CD4-positive, alpha-beta memory T cell (primary cell): ENCODE measurements around the gene ZMIZ2. TPM values are rescaled to one million over a fixed set of nuclear protein-coding genes. Genes with fewer than 3 reads are reported as not detected.

Experiments used
- CTCF ChIA-PET: fragments of 350-600 bp; sonication (Branson Sonifier 250); formaldehyde crosslinking; loops from one replicate; lab custom pipeline; 2021; ENCODE audit warnings: inconsistent platforms; ENCODE audit not compliant: partially characterized antibody; lab: Charles Lee
- POLR2A ChIA-PET: fragments of 350-600 bp; sonication (Branson Sonifier 250); formaldehyde crosslinking; loops from one replicate; lab custom pipeline; 2021; ENCODE audit not compliant: partially characterized antibody; lab: Charles Lee
- DNase-seq, 5 donors: peaks; one replicate each; pipeline versions ENCODE4 v3.0.0 to v3.0.0-alpha.2; 2020 to 2022; ENCODE audit warnings: mixed read lengths in 1 of 5
- H3K27ac ChIP-seq: one replicate; pipeline ENCODE4 v1.7.0; 2013; ENCODE audit warnings: low read depth, low read length
- H3K27me3 ChIP-seq: 2 replicates; pipeline ENCODE4 v1.7.0; 2013; ENCODE audit warnings: mild to moderate bottlenecking, low read length, moderate library complexity; ENCODE audit not compliant: insufficient read depth
- H3K36me3 ChIP-seq: 2 replicates; pipeline ENCODE4 v1.7.0; 2013; ENCODE audit warnings: mild to moderate bottlenecking, low read length, moderate library complexity; ENCODE audit not compliant: insufficient read depth
- H3K4me1 ChIP-seq: 2 replicates; pipeline ENCODE4 v1.7.0; 2013; ENCODE audit warnings: mild to moderate bottlenecking, low read length, moderate library complexity; ENCODE audit not compliant: insufficient read depth
- H3K4me3 ChIP-seq, 2 donors: one replicate each; pipeline ENCODE4 v1.7.0; 2013; ENCODE audit warnings: low read length in 2 of 2, mild to moderate bottlenecking in 1 of 2
- H3K9me3 ChIP-seq, 2 donors: one replicate each; pipeline ENCODE4 v1.7.0; 2013; ENCODE audit warnings: low read length in 2 of 2, control low read depth in 1 of 2; ENCODE audit not compliant: control insufficient read depth in 1 of 2
- H3K27ac Mint-ChIP-seq, 7 donors: one replicate each; pipeline ENCODE4 v1.8.0; 2020 to 2021; ENCODE audit warnings: mixed read lengths in 7 of 7, mild to moderate bottlenecking in 6 of 7, inconsistent platforms in 3 of 7, moderate library complexity in 3 of 7
- H3K27me3 Mint-ChIP-seq, 2 donors: one replicate each; pipeline ENCODE4 v1.8.0; 2020 to 2021; ENCODE audit warnings: mixed read lengths in 2 of 2
- H3K36me3 Mint-ChIP-seq, 2 donors: one replicate each; pipeline ENCODE4 v1.8.0; 2020 to 2021; ENCODE audit warnings: mixed read lengths in 2 of 2, inconsistent platforms in 1 of 2, mild to moderate bottlenecking in 1 of 2
- H3K4me1 Mint-ChIP-seq, 4 donors: one replicate each; pipeline ENCODE4 v1.8.0; 2020 to 2021; ENCODE audit warnings: mixed read lengths in 4 of 4, mild to moderate bottlenecking in 1 of 4
- H3K4me3 Mint-ChIP-seq, 8 donors: one replicate each; pipeline ENCODE4 v1.8.0; 2020 to 2021; ENCODE audit warnings: mixed read lengths in 8 of 8, mild to moderate bottlenecking in 7 of 8, moderate library complexity in 6 of 8, inconsistent platforms in 3 of 8
- H3K9me3 Mint-ChIP-seq, 8 donors: one replicate each; pipeline ENCODE4 v1.8.0; 2020 to 2021; ENCODE audit warnings: mixed read lengths in 8 of 8, mild to moderate bottlenecking in 5 of 8, inconsistent platforms in 3 of 8, moderate library complexity in 1 of 8
- intact Hi-C: fragments of 100-400 bp; cut with micrococcal nuclease; formaldehyde crosslinking; loops from one replicate; pipeline ENCODE4 v1.15.1; 2023
- polyA plus RNA-seq, 2 donors: library from polyadenylated mRNA; unstranded; fragments of 300-500 nt; fragmentation: Illumina TruSeq; gene quantifications; one replicate each; pipeline ENCODE4 v1.2.3, GENCODE V29; 2021
- total RNA-seq, 2 experiments: library from RNA; stranded (reverse); gene quantifications; one replicate each; pipeline ENCODE4 v1.2.3, GENCODE V29; 2021

Gene ZMIZ2
- total and polyA plus RNA-seq, 4 experiments from 2014 or later, result 1.1 to 170 (median 90.3) TPM

GRCh38 chr7:44762726-44763522 is 14.3 kb downstream of the ZMIZ2 start:
- Histone ChIP-seq H3K27ac (no peak overlapping the region), H3K4me3 (no peak overlapping the region), H3K4me1 (peaks cover 4% of the 10 kb centered on the region), H3K27me3 (no peaks in the 10 kb centered on the region), H3K9me3 (no peaks in the 10 kb centered on the region), H3K36me3 (peaks cover 85% of the 10 kb centered on the region)
- POLR2A ChIA-PET, result interaction anchor here (1.4 kb wide), 1 partner anchor 14 kb away, joined by 5 read pairs; the partner anchor contains the start of gene ZMIZ2
- Mint-ChIP-seq H3K4me3 (no peak overlapping the region), H3K9me3 (no peaks in the 10 kb centered on the region), H3K36me3 (peaks cover 30 to 72% of the 10 kb centered on the region in 2 donors), H3K27me3 (no peaks in the 10 kb centered on the region), H3K4me1 (peaks cover 0 to 5% (median 5%) of the 10 kb centered on the region in 4 donors), H3K27ac (peak overlapping the region in 1 of 7 donors; percentile 36)
- DNase-seq, result no peak
- intact Hi-C loops, result no loop called here
- CTCF ChIA-PET, result no interaction called here

- Histone ChIP-seq H3K27me3 (no peaks in the 10 kb centered on the region), H3K27ac (no peak overlapping the region), H3K36me3 (peaks cover 81% of the 10 kb centered on the region), H3K9me3 (no peaks in the 10 kb centered on the region), H3K4me3 (no peak overlapping the region), H3K4me1 (peaks cover 16% of the 10 kb centered on the region)
- Mint-ChIP-seq H3K27me3 (no peaks in the 10 kb centered on the region), H3K4me3 (no peak overlapping the region), H3K9me3 (no peaks in the 10 kb centered on the region), H3K27ac (peak overlapping the region in 2 of 7 donors; percentile 14 to 78), H3K36me3 (peaks cover 35 to 78% of the 10 kb centered on the region in 2 donors), H3K4me1 (peaks cover 0 to 17% (median 15%) of the 10 kb centered on the region in 4 donors)
- ChIA-PET CTCF (no interaction called here), POLR2A (interaction anchor here (1.3 kb wide), 1 partner anchor 33 kb away, joined by 4 read pairs; no protein-coding TSS in a partner anchor)
- DNase-seq, result no peak
- intact Hi-C loops, result no loop called here
Measured at GRCh38 chr7:44764081-44764480, 15.4 kb downstream of the ZMIZ2 start.

- Histone ChIP-seq H3K27ac (no peak overlapping the region), H3K36me3 (peaks cover 73% of the 10 kb centered on the region), H3K4me1 (peaks cover 24% of the 10 kb centered on the region), H3K9me3 (no peaks in the 10 kb centered on the region), H3K27me3 (no peaks in the 10 kb centered on the region), H3K4me3 (no peak overlapping the region)
- no peak for DNase-seq
- Mint-ChIP-seq H3K36me3 (peaks cover 35 to 75% of the 10 kb centered on the region in 2 donors), H3K4me1 (peaks cover 5 to 25% (median 22%) of the 10 kb centered on the region in 4 donors), H3K27me3 (no peaks in the 10 kb centered on the region), H3K27ac (no peak overlapping the region), H3K9me3 (no peaks in the 10 kb centered on the region), H3K4me3 (no peak overlapping the region)
- ChIA-PET POLR2A (interaction anchor here (1.3 kb wide), 1 partner anchor 32 kb away, joined by 4 read pairs; no protein-coding TSS in a partner anchor), CTCF (interaction anchor here (0.7 kb wide), 1 partner anchor 71 kb away, joined by 3 read pairs; no protein-coding TSS in a partner anchor)
- intact Hi-C loops, result no loop called here
Measured at GRCh38 chr7:44764665-44765578, 16.3 kb downstream of the ZMIZ2 start.

GRCh38 chr7:44765579-44766415 is 17.1 kb downstream of the ZMIZ2 start:
- H3K4me3 ChIP-seq, result no peak overlapping the region
- H3K27me3 Mint-ChIP-seq, result no peaks in the 10 kb centered on the region
- peak overlapping the region in 4 of 7 donors; percentile 21 to 75 (median 59) for H3K27ac Mint-ChIP-seq
- no peaks in the 10 kb centered on the region for H3K27me3 ChIP-seq
- DNase-seq, result no peak
- no peak overlapping the region for H3K27ac ChIP-seq
- H3K4me1 Mint-ChIP-seq, result peaks cover 11 to 34% (median 30%) of the 10 kb centered on the region in 4 donors
- CTCF ChIA-PET, result interaction anchor here (1.2 kb wide), 1 partner anchor 35 kb away, joined by 4 read pairs; no protein-coding TSS in a partner anchor
- POLR2A ChIA-PET, result interaction anchor here (1.5 to 1.8 kb wide), 2 partner anchors 81 to 159 kb away, joined by 4 to 6 read pairs; partner anchors contain the start of gene OGDH
- H3K4me1 ChIP-seq, result peaks cover 33% of the 10 kb centered on the region
- no peaks in the 10 kb centered on the region for H3K9me3 Mint-ChIP-seq
- H3K4me3 Mint-ChIP-seq, result no peak overlapping the region
- H3K36me3 Mint-ChIP-seq, result peaks cover 30 to 67% of the 10 kb centered on the region in 2 donors
- intact Hi-C loops, result no loop called here
- H3K36me3 ChIP-seq, result peaks cover 64% of the 10 kb centered on the region
- no peaks in the 10 kb centered on the region for H3K9me3 ChIP-seq

GRCh38 chr7:44766416-44766801 is 17.8 kb downstream of the ZMIZ2 start:
- DNase-seq, result no peak
- POLR2A ChIA-PET, result interaction anchor here (1.5 to 1.8 kb wide), 2 partner anchors 81 to 160 kb away, joined by 4 to 6 read pairs; partner anchors contain the start of gene OGDH
- H3K4me1 Mint-ChIP-seq, result peaks cover 15 to 40% (median 33%) of the 10 kb centered on the region in 4 donors
- intact Hi-C loops, result no loop called here
- H3K36me3 Mint-ChIP-seq, result peaks cover 30 to 65% of the 10 kb centered on the region in 2 donors
- no peaks in the 10 kb centered on the region for H3K27me3 Mint-ChIP-seq
- H3K4me3 Mint-ChIP-seq, result no peak overlapping the region
- Histone ChIP-seq H3K9me3 (no peaks in the 10 kb centered on the region), H3K4me1 (peaks cover 39% of the 10 kb centered on the region), H3K27me3 (no peaks in the 10 kb centered on the region), H3K36me3 (peaks cover 58% of the 10 kb centered on the region), H3K4me3 (no peak overlapping the region), H3K27ac (no peak overlapping the region)
- peak overlapping the region in 2 of 7 donors; percentile 21 to 62 for H3K27ac Mint-ChIP-seq
- CTCF ChIA-PET, result interaction anchor here (1.2 kb wide), 1 partner anchor 35 kb away, joined by 4 read pairs; no protein-coding TSS in a partner anchor
- no peaks in the 10 kb centered on the region for H3K9me3 Mint-ChIP-seq

- H3K27ac Mint-ChIP-seq, result peak overlapping the region in 6 of 7 donors; percentile 35 to 81 (median 64)
- H3K4me3 Mint-ChIP-seq, result no peak overlapping the region
Measured at GRCh38 chr7:44767134-44767911, 18.7 kb downstream of the ZMIZ2 start.

More at GRCh38 chr7:44767134-44767911, 18.7 kb downstream of the ZMIZ2 start:
- ChIA-PET POLR2A (interaction anchor here (0.6 to 4.5 kb wide), 5 partner anchors 17 to 161 kb away, joined by 3 to 16 read pairs (median 4); partner anchors contain the start of gene OGDH), CTCF (interaction anchor here (0.7 to 1.3 kb wide), 8 partner anchors 24 to 368 kb away, joined by 3 to 5 read pairs (median 3); no protein-coding TSS in a partner anchor)
- Histone ChIP-seq H3K4me3 (no peak overlapping the region), H3K27me3 (no peaks in the 10 kb centered on the region), H3K4me1 (peaks cover 41% of the 10 kb centered on the region), H3K36me3 (peaks cover 51% of the 10 kb centered on the region), H3K9me3 (no peaks in the 10 kb centered on the region), H3K27ac (peak overlapping the region; percentile 5)
- no peaks in the 10 kb centered on the region for H3K9me3 Mint-ChIP-seq
- peaks cover 17 to 49% (median 37%) of the 10 kb centered on the region in 4 donors for H3K4me1 Mint-ChIP-seq
- peaks cover 26 to 58% of the 10 kb centered on the region in 2 donors for H3K36me3 Mint-ChIP-seq
- H3K27me3 Mint-ChIP-seq, result no peaks in the 10 kb centered on the region
- intact Hi-C loops, result no loop called here
- no peak for DNase-seq
